ENCODE results near the gene DYNAP.

Gene DYNAP

GRCh38 chr18:54590945-54591344, at the start of gene DYNAP:
TSS of gene DYNAP (plus strand) at chr18:54591245. CDS start at chr18:54591283, 38 bp downstream.
- DNase-seq (ENCODE audit: low spot score), result no peak

GRCh38 chr18:54551590-54551989, 39.5 kb upstream of the DYNAP start:
- no peak for DNase-seq (ENCODE audit: low spot score)

- DNase-seq (ENCODE audit: low spot score), result no peak
Observed at GRCh38 chr18:54555286-54555685, 35.8 kb upstream of the DYNAP start.

- DNase-seq (ENCODE audit: low spot score), result no peak
Observed at GRCh38 chr18:54555996-54556395, 35.0 kb upstream of the DYNAP start.

- DNase-seq (ENCODE audit: low spot score), result no peak
Observed at GRCh38 chr18:54557958-54558357, 33.1 kb upstream of the DYNAP start.

GRCh38 chr18:54558609-54559585, 32.1 kb upstream of the DYNAP start:
- peak; percentile 6 for DNase-seq (ENCODE audit: low spot score)

GRCh38 chr18:54561706-54562267, 29.3 kb upstream of the DYNAP start:
- no peak for DNase-seq (ENCODE audit: low spot score)

- DNase-seq (ENCODE audit: low spot score), result no peak
Observed at GRCh38 chr18:54580202-54580729, 10.8 kb upstream of the DYNAP start.

- no peak for DNase-seq (ENCODE audit: low spot score)
Observed at GRCh38 chr18:54584065-54584464, 7.0 kb upstream of the DYNAP start.

GRCh38 chr18:54585743-54586142, 5.3 kb upstream of the DYNAP start:
- DNase-seq (ENCODE audit: low spot score), result no peak

GRCh38 chr18:54604211-54604610, 13.2 kb downstream of the DYNAP start:
- no peak for DNase-seq (ENCODE audit: low spot score)

- no peak for DNase-seq (ENCODE audit: low spot score)
Observed at GRCh38 chr18:54606835-54607212, 15.8 kb downstream of the DYNAP start.

- no peak for DNase-seq (ENCODE audit: low spot score)
Observed at GRCh38 chr18:54607213-54608027, 16.4 kb downstream of the DYNAP start.

GRCh38 chr18:54608028-54608642, 17.1 kb downstream of the DYNAP start:
- no peak for DNase-seq (ENCODE audit: low spot score)

GRCh38 chr18:54611816-54612215, 20.8 kb downstream of the DYNAP start:
- DNase-seq (ENCODE audit: low spot score), result no peak

GRCh38 chr18:54612237-54612636, 21.2 kb downstream of the DYNAP start:
- DNase-seq (ENCODE audit: low spot score), result no peak

GRCh38 chr18:54613174-54613573, 22.1 kb downstream of the DYNAP start:
- DNase-seq (ENCODE audit: low spot score), result no peak

- DNase-seq (ENCODE audit: low spot score), result no peak
Observed at GRCh38 chr18:54616220-54616848, 25.3 kb downstream of the DYNAP start.

- DNase-seq (ENCODE audit: low spot score), result no peak
Observed at GRCh38 chr18:54622084-54622483, 31.0 kb downstream of the DYNAP start.

GRCh38 chr18:54626779-54627178, 35.7 kb downstream of the DYNAP start:
- DNase-seq (ENCODE audit: low spot score), result no peak

- DNase-seq (ENCODE audit: low spot score), result no peak
Observed at GRCh38 chr18:54630963-54631362, 39.9 kb downstream of the DYNAP start.

Data from COLO829 (cell line).